ENCODE data around the gene CDH12.

- TF ChIP-seq POLR2A (IDR thresholded peaks at IDR 0.05): no peak
- TF ChIP-seq CTCF (IDR thresholded peaks at IDR 0.05): no peak
- no peak for TF ChIP-seq POLR2AphosphoS5 (IDR thresholded peaks at IDR 0.05)
- no peak for TF ChIP-seq EP300 (IDR thresholded peaks at IDR 0.05)
Measured at GRCh38 chr5:22722056-22722455, 131.1 kb downstream of the CDH12 start.
